HFFc6 (cell line): Measurements from ENCODE around the gene TMEM41A. TPM values are rescaled to one million over a fixed set of nuclear protein-coding genes. Genes with fewer than 3 reads are reported as not detected.
"Not testable (repeated sequence)": the region's sequence is repeated elsewhere in the genome, so short reads cannot be mapped to it uniquely, and the experiment has no call there.

Experiments used
- DNase-seq: peaks from one replicate; pipeline ENCODE4 v3.0.0-alpha.2; 2018
- H3K27ac Mint-ChIP-seq: 2 replicates; pipeline ENCODE4 v1.8.0; 2020; ENCODE audit warnings: mild to moderate bottlenecking, mixed read lengths
- H3K27me3 Mint-ChIP-seq: 2 replicates; pipeline ENCODE4 v1.8.0; 2021; ENCODE audit warnings: mild to moderate bottlenecking, moderate library complexity, mixed read lengths; ENCODE audit not compliant: insufficient read depth
- H3K36me3 Mint-ChIP-seq: 2 replicates; pipeline ENCODE4 v1.8.0; 2021; ENCODE audit warnings: low read depth, mixed read lengths
- H3K4me1 Mint-ChIP-seq: 2 replicates; pipeline ENCODE4 v1.8.0; 2020; ENCODE audit warnings: low read depth, mixed read lengths
- H3K4me3 Mint-ChIP-seq: 2 replicates; pipeline ENCODE4 v1.8.0; 2020; ENCODE audit warnings: mild to moderate bottlenecking, moderate library complexity, mixed read lengths
- H3K9me3 Mint-ChIP-seq: 2 replicates; pipeline ENCODE4 v1.8.0; 2020; ENCODE audit warnings: mild to moderate bottlenecking, mixed read lengths
- total RNA-seq, 6 experiments: library from RNA; stranded (reverse); fragmentation: NEBNext Ultra II Directional; extraction: Animal tissue kit (Norgen Biotek cat#: 25700); gene quantifications; 2 replicates in 1 of 6; 3 replicates in 5 of 6; pipeline ENCODE4 v1.2.3, GENCODE V29; 2021
- TF ChIP-seq, protein P1 (sequence below): fragments of 200-600 bp; sonication (generic); IDR thresholded peaks from 2 replicates; pipeline ENCODE4 v1.5.0; 2021; ENCODE audit warnings: antibody characterized with exemption, mild to moderate bottlenecking

TMEM41A gene
- total RNA-seq, 6 experiments from 2014 or later = 13.2 to 16.7 (median 15.1) TPM

DNA sequence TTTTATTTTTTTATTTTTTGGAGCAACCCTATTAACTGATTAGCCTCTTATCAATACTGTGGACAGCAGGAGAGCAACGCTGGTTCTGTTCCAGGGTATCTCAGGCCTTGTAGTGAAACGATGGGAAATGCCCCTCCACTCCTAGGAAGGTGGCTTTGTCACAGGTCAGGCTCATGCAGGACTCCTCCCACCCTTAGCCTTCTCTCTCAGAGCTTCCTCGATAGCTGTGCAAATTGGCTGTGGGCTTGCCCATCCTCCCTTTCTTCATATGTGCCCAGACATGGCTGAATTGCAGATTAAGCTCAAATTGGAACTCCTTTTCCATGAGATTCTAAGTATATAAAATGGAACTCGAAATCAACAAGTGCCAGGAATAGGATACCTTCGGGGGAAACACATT lies 38.5 kb downstream of the TMEM41A start:
- Mint-ChIP-seq H3K9me3 (no peaks in the 10 kb centered on the region), H3K27ac (no peak overlapping the region), H3K4me3 (no peak overlapping the region), H3K36me3 (no peaks in the 10 kb centered on the region), H3K27me3 (no peaks in the 10 kb centered on the region), H3K4me1 (no peaks in the 10 kb centered on the region)
- DNase-seq = no peak
- TF ChIP-seq, protein P1, sequence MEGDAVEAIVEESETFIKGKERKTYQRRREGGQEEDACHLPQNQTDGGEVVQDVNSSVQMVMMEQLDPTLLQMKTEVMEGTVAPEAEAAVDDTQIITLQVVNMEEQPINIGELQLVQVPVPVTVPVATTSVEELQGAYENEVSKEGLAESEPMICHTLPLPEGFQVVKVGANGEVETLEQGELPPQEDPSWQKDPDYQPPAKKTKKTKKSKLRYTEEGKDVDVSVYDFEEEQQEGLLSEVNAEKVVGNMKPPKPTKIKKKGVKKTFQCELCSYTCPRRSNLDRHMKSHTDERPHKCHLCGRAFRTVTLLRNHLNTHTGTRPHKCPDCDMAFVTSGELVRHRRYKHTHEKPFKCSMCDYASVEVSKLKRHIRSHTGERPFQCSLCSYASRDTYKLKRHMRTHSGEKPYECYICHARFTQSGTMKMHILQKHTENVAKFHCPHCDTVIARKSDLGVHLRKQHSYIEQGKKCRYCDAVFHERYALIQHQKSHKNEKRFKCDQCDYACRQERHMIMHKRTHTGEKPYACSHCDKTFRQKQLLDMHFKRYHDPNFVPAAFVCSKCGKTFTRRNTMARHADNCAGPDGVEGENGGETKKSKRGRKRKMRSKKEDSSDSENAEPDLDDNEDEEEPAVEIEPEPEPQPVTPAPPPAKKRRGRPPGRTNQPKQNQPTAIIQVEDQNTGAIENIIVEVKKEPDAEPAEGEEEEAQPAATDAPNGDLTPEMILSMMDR = no peak

DNA sequence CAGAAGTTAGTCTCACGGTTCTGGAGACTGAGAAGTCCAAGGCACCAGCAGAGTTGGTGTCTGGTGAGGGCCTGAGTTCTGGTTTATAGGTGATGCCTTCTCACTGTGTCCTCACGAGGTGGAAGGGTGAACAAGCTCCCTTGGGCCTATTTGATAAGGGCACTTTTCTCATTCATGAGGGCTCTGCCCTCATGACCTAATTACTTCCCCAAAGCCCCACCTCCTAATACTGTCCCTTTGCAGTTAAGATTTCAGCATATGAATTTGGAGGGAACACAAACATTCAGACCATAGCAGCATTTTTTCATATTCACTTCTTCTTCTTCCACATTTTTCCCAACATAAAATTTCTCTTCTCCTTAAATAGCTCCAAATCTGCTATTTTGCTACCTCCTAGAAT lies 41.5 kb downstream of the TMEM41A start:
- H3K9me3 Mint-ChIP-seq = no peaks in the 10 kb centered on the region
- no peaks in the 10 kb centered on the region for H3K4me1 Mint-ChIP-seq
- DNase-seq = no peak
- H3K36me3 Mint-ChIP-seq = no peaks in the 10 kb centered on the region
- no peaks in the 10 kb centered on the region for H3K27me3 Mint-ChIP-seq
- H3K27ac Mint-ChIP-seq = no peak overlapping the region
- TF ChIP-seq, protein P1 = no peak
- no peak overlapping the region for H3K4me3 Mint-ChIP-seq

DNA sequence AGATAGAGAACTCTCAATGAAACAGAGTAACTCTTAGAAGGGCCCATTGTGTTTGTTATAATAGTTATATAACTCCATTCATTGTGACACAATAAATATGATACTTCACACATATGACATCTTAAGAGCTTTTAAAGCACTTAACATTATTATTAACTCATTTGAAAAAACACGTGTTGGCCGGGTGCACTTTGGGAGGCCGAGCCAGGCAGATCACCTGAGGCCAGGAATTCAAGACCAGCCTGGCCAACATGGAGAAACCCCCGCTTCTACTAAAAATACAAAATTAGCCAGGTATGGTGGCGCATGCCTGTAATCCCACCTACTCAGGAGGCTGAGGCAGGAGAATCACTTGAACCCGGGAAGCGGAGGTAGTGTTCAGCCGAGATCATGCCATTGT lies 47.4 kb downstream of the TMEM41A start:
- H3K4me3 Mint-ChIP-seq, H3K27me3 Mint-ChIP-seq, H3K27ac Mint-ChIP-seq, H3K9me3 Mint-ChIP-seq, DNase-seq, H3K36me3 Mint-ChIP-seq, H3K4me1 Mint-ChIP-seq: not testable (repeated sequence)

DNA sequence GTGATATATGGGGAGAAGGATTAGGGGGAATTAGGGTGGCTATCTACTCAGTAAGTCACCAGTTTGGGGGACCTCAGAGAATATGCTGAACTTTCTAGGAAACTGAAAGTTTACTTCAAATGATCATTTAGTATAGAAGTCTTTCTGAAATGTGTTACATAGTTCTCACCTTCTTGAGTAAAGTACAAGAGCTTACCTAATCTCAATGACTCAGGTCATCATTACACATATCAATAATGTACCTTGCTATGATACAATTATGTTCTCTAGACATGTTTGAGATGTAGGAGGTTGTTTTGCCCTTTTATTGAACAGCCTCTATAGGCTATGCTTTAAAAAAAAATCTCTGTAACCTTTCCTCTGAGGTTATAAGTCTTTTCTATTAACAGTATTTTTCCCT lies 50.7 kb downstream of the TMEM41A start:
- TF ChIP-seq, protein P1 = no peak
- no peak overlapping the region for H3K4me3 Mint-ChIP-seq
- H3K27me3 Mint-ChIP-seq = no peaks in the 10 kb centered on the region
- no peak overlapping the region for H3K27ac Mint-ChIP-seq
- no peaks in the 10 kb centered on the region for H3K36me3 Mint-ChIP-seq
- H3K4me1 Mint-ChIP-seq = no peaks in the 10 kb centered on the region
- H3K9me3 Mint-ChIP-seq = no peaks in the 10 kb centered on the region
- no peak for DNase-seq

DNA sequence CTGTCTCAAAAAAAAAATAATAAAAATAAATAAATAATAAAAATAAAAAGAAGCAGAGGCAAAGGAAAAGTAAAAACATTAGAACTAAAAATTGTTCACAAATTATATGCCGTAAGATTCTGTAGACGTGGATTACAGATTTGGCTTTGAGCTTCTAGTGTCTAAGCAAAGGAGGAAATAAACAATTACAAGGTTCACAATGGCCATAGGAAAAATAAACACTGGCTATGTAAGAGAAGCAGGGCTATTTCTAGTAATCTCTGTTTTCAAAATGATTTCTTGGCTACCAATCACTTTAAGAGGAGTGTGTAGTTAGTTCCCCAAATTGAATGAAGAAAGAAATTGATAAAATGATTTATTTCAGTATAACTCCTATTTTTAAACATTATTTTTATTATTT lies 54.5 kb downstream of the TMEM41A start:
- H3K36me3 Mint-ChIP-seq = no peaks in the 10 kb centered on the region; the same call in 1 of the 2 replicates
- no peak for DNase-seq
- H3K27ac Mint-ChIP-seq = no peak overlapping the region
- no peak overlapping the region for H3K4me3 Mint-ChIP-seq
- H3K9me3 Mint-ChIP-seq = no peaks in the 10 kb centered on the region
- no peaks in the 10 kb centered on the region for H3K27me3 Mint-ChIP-seq
- TF ChIP-seq, protein P1 = no peak
- no peaks in the 10 kb centered on the region for H3K4me1 Mint-ChIP-seq

DNA sequence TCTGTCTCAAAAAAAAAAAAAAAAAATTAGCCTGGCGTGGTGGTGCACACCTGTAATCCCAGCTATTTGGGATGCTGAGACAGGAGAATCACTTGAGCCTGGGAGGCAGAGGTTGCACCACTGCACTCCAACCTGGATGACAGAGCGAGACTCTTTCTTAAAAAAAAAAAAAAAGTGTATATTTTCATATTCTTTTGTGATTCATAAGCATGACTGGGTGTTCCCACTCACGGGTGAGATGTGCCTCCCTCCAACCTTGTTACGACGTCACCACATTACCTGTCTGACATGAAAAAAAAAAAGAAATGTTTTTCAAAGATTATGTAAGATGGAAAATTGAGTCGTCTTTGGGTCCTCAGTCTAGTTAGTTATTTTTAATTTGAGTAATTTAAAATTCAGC lies 56.8 kb downstream of the TMEM41A start:
- Mint-ChIP-seq H3K27me3 (no peaks in the 10 kb centered on the region; the same call in 1 of the 2 replicates), H3K4me3 (no peak overlapping the region), H3K9me3 (no peaks in the 10 kb centered on the region), H3K36me3 (no peaks in the 10 kb centered on the region; the same call in 1 of the 2 replicates), H3K27ac (no peak overlapping the region), H3K4me1 (no peaks in the 10 kb centered on the region)
- TF ChIP-seq, protein P1 = no peak
- no peak for DNase-seq
